ENCODE results near the gene YAP1.

Gene YAP1

DNA sequence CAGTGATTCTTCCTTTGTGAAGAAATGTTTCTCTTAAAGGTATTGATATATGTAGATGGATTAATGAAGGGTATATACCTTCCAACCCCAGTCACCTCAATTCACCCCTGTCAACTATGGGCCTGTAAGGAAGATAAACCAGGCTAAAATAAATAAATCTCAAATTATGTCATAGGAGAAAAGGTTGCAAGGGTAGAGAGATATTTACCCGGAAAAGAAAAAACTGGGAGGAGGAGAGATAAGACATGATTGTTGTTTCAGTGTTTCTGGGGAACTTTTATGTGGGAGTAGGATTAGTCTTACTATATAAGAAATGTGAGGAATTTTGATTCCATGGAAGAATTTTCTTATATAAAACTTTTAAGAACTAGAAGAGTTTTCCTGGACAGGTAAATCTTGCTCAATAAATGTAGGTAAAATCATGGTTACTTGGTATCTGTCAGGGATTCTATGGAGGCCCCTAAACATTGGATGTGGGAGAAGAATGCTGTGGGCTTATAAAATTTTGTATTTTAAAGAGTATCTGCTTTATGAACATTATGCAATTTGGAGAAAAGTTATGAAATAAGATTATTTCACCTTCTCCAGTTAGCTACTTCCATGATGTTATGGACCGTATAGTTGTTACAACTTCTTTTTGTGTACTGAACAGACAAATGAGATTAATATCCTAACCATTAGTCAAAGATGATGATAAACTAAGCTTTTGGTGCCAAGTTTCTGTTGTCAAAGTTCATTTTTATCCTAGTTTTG lies 6.4 kb downstream of the YAP1 start:
- FAIRE-seq: no peak
- no peak for DNase-seq (ENCODE audit: extremely low spot score, insufficient read length, low read depth)

GRCh38 chr11:102117472-102118113 lies 7.3 kb downstream of the YAP1 start:
- FAIRE-seq (no peak), DNase-seq (ENCODE audit: extremely low spot score, insufficient read length, low read depth) (no peak)

DNA sequence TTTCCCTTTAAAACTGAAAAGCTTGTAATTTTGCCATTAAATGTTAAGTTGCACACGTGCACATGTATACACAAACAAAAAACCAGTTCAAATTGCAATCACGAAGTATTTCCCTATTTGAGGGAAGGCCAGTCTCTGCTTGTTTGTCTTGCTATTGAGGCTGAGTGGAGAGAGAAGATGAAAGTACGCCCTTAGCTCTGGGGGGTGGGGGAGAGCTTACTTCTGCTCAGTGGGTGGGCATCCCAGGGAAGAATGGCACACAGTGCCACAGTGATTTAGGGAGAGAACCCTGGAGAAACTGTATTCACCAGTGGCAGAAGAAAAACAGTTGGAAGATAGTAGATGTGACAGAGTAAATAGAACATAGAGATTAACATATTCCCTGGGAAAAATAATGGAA lies 8.7 kb downstream of the YAP1 start:
- no peak for FAIRE-seq
- DNase-seq (ENCODE audit: extremely low spot score, insufficient read length, low read depth): no peak

DNA sequence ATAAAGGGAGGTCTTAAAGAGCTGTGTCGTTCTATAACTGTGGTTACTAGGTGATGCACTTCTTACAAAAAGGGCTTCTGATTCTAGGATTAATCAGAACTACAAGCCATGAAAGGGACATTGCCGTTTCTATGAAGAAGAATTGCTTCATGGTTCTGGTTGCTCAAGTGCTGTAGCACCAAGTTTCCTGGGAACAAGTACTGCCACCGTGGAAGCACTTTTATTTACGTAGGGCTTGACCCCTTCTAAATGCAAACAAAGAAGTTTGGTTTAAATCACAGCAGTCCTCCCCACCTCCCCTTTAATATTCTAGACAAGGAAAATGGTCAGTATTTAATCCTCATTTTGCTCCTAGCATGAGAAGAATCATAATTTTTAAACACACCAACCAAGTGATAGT lies 9.8 kb downstream of the YAP1 start:
- FAIRE-seq: no peak
- no peak for DNase-seq (ENCODE audit: extremely low spot score, insufficient read length, low read depth)

DNA sequence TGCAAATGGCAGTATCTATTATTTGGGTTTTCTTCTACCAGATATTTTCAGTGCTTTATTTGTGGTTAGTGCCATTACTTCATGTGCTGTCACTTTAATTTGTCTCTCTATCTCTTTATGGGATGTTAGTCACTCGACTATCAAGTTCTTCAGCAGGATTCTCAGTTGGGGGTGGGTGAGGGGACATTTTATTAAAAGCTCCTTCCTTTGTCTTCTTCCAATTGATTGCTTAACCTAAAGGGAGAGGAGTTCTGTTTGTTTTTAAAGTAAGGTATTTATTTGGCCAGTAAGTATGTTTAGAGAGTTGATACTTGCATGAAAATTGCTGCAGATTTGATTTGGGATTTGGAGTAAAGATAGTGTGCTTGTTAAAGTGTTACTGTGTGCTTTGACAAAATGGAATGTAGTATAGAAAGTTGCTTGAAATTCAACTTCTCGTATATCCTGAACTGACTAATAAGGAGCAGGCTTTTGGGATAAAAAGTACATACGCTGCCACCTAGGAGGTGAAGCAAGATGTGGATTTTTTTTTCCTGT lies 10.3 kb downstream of the YAP1 start:
- no peak for DNase-seq (ENCODE audit: extremely low spot score, insufficient read length, low read depth)
- FAIRE-seq: no peak

DNA sequence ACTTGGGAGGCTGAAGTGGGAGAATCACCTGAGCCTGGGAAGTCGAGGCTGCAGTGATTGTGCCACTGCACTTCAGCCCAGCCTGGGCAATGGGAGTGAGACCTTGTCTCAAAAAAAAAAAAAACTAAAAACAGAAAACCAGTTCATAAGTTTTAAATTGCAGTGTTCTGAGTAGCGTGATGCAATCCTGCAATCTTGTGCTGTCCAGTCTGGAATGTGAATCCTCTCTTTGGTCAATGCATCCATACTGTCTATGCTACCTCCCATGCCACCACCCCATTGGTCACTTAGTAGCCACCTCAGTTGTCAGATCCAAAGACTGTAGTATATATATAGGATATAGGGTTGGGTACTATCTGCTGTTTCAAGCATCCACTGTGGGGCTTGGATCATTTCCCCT lies 11.1 kb downstream of the YAP1 start:
- FAIRE-seq: no peak
- no peak for DNase-seq (ENCODE audit: extremely low spot score, insufficient read length, low read depth)

DNA sequence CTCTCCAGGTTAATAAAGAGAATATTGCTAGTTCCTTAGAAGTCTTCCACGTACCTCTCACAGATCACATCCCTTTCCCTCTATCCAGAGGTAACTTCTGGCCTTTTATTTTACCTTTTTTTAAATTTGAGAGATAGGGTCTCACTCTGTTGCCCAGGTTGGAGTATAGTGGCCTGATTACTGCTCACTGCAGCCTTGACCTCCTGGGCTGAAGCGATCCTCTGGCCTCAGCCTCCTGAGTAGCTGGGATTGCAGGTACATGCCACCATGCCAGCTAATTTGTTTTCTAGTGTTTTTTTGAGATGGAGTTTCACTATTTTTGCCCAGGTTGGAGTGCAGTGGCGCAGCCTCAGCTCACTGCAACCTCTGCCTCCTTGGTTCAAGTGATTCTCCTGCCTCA lies 24.4 kb downstream of the YAP1 start:
- FAIRE-seq: no peak
- no peak for DNase-seq (ENCODE audit: extremely low spot score, insufficient read length, low read depth)

GRCh38 chr11:102135256-102135655 lies 25.0 kb downstream of the YAP1 start:
- no peak for FAIRE-seq
- DNase-seq (ENCODE audit: extremely low spot score, insufficient read length, low read depth): no peak

- no peak for DNase-seq (ENCODE audit: extremely low spot score, insufficient read length, low read depth)
- no peak for FAIRE-seq
Measured at GRCh38 chr11:102138223-102138622, 28.0 kb downstream of the YAP1 start.

GRCh38 chr11:102138670-102139069 lies 28.4 kb downstream of the YAP1 start:
- DNase-seq (ENCODE audit: extremely low spot score, insufficient read length, low read depth) (no peak), FAIRE-seq (no peak)

DNA sequence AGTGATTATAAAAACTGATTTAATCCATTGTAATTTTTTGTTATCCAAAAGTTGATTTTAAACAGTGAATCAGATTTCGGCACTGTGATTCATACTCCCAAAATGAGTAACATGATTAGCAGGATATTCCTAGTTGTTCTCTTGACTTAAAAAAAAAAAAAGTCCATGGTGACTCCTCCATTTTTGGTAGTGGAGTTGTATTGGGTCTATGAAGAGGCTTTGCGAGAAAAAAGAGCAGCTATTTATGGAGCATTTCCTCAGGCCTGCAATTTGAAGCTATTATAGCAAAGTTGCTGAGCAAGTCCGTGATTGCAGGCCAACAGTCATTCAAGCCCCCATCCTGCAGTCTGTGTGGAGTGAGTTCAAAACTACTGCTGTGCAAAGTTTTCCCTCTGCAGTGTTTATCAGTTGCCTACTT lies 28.8 kb downstream of the YAP1 start:
- FAIRE-seq: no peak
- DNase-seq (ENCODE audit: extremely low spot score, insufficient read length, low read depth): no peak

GRCh38 chr11:102142333-102142732 lies 32.1 kb downstream of the YAP1 start:
- no peak for DNase-seq (ENCODE audit: extremely low spot score, insufficient read length, low read depth)
- no peak for FAIRE-seq

DNA sequence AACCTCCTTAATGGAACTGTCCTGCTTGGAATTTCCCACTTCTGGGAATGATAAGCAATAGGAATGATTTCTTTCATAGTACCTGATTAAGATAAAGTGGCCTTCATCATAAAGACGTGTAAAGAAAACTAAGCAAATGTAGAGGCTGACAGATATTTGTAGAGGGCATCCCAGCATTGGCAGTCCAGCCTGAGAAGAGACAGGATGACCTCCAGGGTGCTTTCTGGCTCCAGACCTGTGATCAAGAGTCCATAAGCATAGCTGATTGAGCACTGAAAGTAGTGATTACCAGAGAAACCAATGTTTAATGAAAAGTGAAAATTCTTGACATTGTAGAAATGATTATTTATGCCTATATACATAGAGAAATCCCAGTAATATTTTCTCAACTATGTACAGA lies 33.6 kb downstream of the YAP1 start:
- no peak for DNase-seq (ENCODE audit: extremely low spot score, insufficient read length, low read depth)
- FAIRE-seq: no peak

DNA sequence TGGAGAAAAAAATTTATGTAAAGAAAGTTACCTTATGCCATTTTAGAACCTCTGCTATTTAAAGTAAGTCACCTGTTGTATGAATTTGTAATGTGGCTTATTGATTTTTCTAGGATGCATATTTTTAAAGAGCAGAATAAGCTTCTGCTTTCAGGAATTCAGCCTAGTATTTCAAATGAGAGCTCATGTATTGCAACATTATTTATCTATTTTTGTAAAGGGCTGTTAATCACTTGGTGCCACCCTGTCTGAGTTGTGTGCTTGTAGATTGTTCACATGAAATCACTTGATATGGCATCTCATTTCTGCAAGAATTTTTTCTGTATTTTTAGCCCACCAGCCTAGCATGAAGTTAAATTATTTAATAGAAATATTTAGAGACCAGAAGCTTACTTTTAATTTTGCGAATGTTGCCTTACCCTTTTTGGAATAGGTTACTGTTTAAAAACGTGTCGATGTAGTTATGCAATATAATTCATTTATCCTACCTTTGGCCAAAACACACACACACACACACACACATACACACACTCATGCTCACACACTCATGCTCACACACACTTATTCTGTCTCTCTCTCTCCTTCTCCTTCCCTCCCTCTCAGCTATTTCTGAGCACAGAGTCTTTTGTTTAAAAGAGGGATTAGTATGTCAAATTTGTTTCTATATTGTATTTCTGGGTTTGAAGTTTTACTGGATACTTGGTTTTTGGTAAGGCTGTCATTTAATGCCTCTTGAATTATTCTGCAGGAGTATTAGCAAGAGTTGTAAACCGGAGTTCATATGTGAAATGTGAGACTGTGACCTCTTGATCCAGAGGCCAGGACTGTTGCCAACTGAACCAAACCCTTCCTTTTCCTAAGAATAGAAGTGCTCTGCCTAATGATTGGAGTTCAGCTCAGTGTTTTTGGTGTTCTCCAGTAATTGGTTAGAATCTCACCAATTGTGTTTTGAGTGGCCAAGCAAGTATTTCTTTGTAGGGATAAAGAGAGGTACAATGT lies 34.4 kb downstream of the YAP1 start:
- FAIRE-seq: no peak
- DNase-seq (ENCODE audit: extremely low spot score, insufficient read length, low read depth): no peak

GRCh38 chr11:102147015-102147414 lies 36.8 kb downstream of the YAP1 start:
- DNase-seq (ENCODE audit: extremely low spot score, insufficient read length, low read depth) (no peak), FAIRE-seq (no peak)

DNA sequence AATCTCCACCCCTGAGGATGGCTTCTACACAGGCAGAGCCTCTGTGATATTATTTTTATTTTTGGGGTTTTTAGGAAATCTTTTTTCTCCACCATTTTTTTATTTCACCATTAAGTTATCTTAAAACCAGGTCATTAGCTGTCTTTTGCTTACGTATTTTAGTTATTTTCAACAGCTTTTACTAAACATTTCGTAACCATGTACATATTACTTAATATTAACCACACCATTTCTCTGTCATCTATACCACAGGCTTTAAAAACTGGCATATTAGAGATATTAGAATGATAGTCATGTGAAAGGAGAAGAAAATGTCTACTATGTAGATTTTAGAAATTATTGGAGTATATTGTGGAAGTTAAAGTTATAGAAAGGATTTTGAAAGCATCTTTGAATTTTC lies 37.4 kb downstream of the YAP1 start:
- FAIRE-seq: no peak
- no peak for DNase-seq (ENCODE audit: extremely low spot score, insufficient read length, low read depth)

DNA sequence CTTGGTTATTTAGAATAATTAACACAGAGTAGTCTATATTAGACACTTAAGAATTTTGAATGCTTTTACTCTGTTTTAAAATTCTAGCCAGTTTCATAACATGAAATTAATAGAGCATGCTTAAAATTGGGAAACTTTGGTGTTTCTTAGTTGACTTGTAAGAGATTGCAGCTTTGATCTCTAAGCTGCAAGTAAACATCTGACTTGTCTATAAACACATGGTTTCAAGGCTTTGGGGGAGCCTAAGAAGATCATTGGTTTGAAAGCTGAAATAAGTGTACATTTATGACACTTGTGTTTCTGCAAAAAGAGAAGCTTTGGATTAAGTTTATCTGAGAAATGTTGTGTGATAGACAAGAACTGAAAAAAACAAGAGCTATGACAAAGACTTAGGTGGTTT lies 37.8 kb downstream of the YAP1 start:
- no peak for DNase-seq (ENCODE audit: extremely low spot score, insufficient read length, low read depth)
- FAIRE-seq: no peak

GRCh38 chr11:102151784-102152525 lies 41.7 kb downstream of the YAP1 start:
- FAIRE-seq (no peak), DNase-seq (ENCODE audit: extremely low spot score, insufficient read length, low read depth) (no peak)

- DNase-seq (ENCODE audit: extremely low spot score, insufficient read length, low read depth) (no peak), FAIRE-seq (no peak)
Measured at GRCh38 chr11:102153082-102153481, 42.8 kb downstream of the YAP1 start.

- FAIRE-seq: no peak
- no peak for DNase-seq (ENCODE audit: extremely low spot score, insufficient read length, low read depth)
Measured at GRCh38 chr11:102154806-102155205, 44.6 kb downstream of the YAP1 start.
